ENCODE results near the gene PAPOLA. TPM values are rescaled to one million over a fixed set of nuclear protein-coding genes. Genes with fewer than 3 reads are reported as not detected.

The PAPOLA gene
- total and polyA plus RNA-seq, 4 experiments from 2014 or later, result 74.3 to 244 (median 157) TPM

GRCh38 chr14:96590190-96590864, 88.1 kb downstream of the PAPOLA start:
- H3K4me1 ChIP-seq (ENCODE audit: insufficient read depth, low read length), result peaks cover 12% of the 10 kb centered on the region
- no peak overlapping the region for H3K4me3 Mint-ChIP-seq
- DNase-seq, result no peak
- peaks cover 4 to 13% of the 10 kb centered on the region in 2 donors for H3K27me3 Mint-ChIP-seq
- CTCF ChIA-PET (ENCODE audit: partially characterized antibody), result interaction anchor here (1.2 kb wide), 1 partner anchor 17 kb away, joined by 3 read pairs; no protein-coding TSS in a partner anchor
- peaks cover 7 to 11% (median 9%) of the 10 kb centered on the region in 4 donors for H3K4me1 Mint-ChIP-seq
- no peak overlapping the region for H3K4me3 ChIP-seq (ENCODE audit: low read length in 2 of 2)
- H3K9me3 ChIP-seq (ENCODE audit: control insufficient read depth in 1 of 2, low read length in 2 of 2), result no peaks in the 10 kb centered on the region
- H3K36me3 ChIP-seq (ENCODE audit: insufficient read depth, low read length), result no peaks in the 10 kb centered on the region
- H3K36me3 Mint-ChIP-seq, result no peaks in the 10 kb centered on the region
- no peak overlapping the region for H3K27ac ChIP-seq (ENCODE audit: low read depth, low read length)
- POLR2A ChIA-PET (ENCODE audit: partially characterized antibody), result no interaction called here
- H3K27ac Mint-ChIP-seq, result no peak overlapping the region
- intact Hi-C loops (cut with micrococcal nuclease), result no loop called here
- peaks cover 0 to 3% (median 0%) of the 10 kb centered on the region in 8 donors for H3K9me3 Mint-ChIP-seq
- H3K27me3 ChIP-seq (ENCODE audit: insufficient read depth, low read length), result no peaks in the 10 kb centered on the region

DNA sequence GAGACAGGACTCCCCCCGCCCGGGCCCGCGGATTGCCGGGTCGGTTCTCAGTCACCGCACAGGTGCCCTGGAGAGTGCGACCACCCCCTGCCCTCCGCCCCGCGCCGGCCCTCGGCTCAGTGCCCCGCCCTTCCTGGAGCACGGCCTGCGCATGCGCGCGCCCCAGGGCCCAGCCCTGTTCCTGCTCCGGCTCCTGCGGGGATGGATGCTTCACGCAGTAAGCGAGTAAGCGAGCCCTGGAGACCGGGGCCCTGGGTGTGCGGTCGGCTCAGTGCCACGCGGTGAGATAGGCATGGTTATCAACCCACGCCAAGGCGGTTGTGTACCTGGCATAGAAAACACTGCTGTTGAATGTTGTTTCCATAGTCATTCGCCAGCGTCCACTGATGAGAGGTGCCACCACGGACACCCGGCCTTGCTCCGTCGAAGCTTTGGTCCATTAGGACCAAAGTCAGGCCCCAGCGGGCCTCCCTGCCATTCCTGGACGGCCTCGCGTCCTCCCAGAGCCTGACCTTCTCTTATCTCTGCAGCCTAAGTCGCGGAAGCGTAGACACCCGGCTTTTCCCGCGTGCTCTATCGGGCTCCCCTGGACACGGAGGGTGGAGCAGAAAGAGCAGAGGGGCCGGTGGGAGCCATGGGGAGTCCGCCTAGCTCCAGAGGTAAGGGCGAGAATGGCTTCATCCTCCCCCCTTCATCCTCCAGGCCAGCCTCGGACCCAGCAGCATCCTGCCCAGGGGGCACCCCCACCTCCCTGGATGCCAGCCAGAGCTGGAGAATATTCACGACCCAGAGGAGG, 90.6 kb downstream of the PAPOLA start:
- Mint-ChIP-seq H3K36me3 (no peaks in the 10 kb centered on the region), H3K27me3 (peaks cover 3 to 6% of the 10 kb centered on the region in 2 donors), H3K4me3 (peak overlapping the region; percentile 77 to 86 (median 78)), H3K4me1 (peaks cover 7 to 11% (median 9%) of the 10 kb centered on the region in 4 donors), H3K27ac (peak overlapping the region in 1 of 7 donors; percentile 35), H3K9me3 (peaks cover 0 to 2% (median 0%) of the 10 kb centered on the region in 8 donors)
- H3K4me1 ChIP-seq (ENCODE audit: insufficient read depth, low read length), result peaks cover 12% of the 10 kb centered on the region
- peak overlapping the region; percentile 33 to 70 for H3K4me3 ChIP-seq (ENCODE audit: low read length in 2 of 2)
- intact Hi-C loops (cut with micrococcal nuclease), result no loop called here
- ChIA-PET POLR2A (ENCODE audit: partially characterized antibody) (no interaction called here), CTCF (ENCODE audit: partially characterized antibody) (no interaction called here)
- no peaks in the 10 kb centered on the region for H3K9me3 ChIP-seq (ENCODE audit: control insufficient read depth in 1 of 2, low read length in 2 of 2)
- H3K36me3 ChIP-seq (ENCODE audit: insufficient read depth, low read length), result no peaks in the 10 kb centered on the region
- peak overlapping the region; percentile 20 for H3K27ac ChIP-seq (ENCODE audit: low read depth, low read length)
- H3K27me3 ChIP-seq (ENCODE audit: insufficient read depth, low read length), result no peaks in the 10 kb centered on the region
- DNase-seq, result peak; percentile 56 to 64 (median 59)

- no peaks in the 10 kb centered on the region for H3K36me3 ChIP-seq (ENCODE audit: insufficient read depth, low read length)
- no peak overlapping the region for H3K4me3 Mint-ChIP-seq
- H3K27ac Mint-ChIP-seq, result no peak overlapping the region
- no peak overlapping the region for H3K27ac ChIP-seq (ENCODE audit: low read depth, low read length)
- no peaks in the 10 kb centered on the region for H3K9me3 ChIP-seq (ENCODE audit: control insufficient read depth in 1 of 2, low read length in 2 of 2)
- peaks cover 0 to 2% of the 10 kb centered on the region in 2 donors for H3K27me3 Mint-ChIP-seq
- intact Hi-C loops (cut with micrococcal nuclease), result no loop called here
- no peaks in the 10 kb centered on the region for H3K27me3 ChIP-seq (ENCODE audit: insufficient read depth, low read length)
- ChIA-PET POLR2A (ENCODE audit: partially characterized antibody) (no interaction called here), CTCF (ENCODE audit: partially characterized antibody) (no interaction called here)
- peaks cover 7 to 11% (median 9%) of the 10 kb centered on the region in 4 donors for H3K4me1 Mint-ChIP-seq
- H3K36me3 Mint-ChIP-seq, result no peaks in the 10 kb centered on the region
- no peak overlapping the region for H3K4me3 ChIP-seq (ENCODE audit: low read length in 2 of 2)
- DNase-seq, result no peak
- H3K4me1 ChIP-seq (ENCODE audit: insufficient read depth, low read length), result peaks cover 12% of the 10 kb centered on the region
- H3K9me3 Mint-ChIP-seq, result no peaks in the 10 kb centered on the region
These were observed 92.8 kb downstream of the PAPOLA start for GRCh38 chr14:96594961-96595360.

DNA sequence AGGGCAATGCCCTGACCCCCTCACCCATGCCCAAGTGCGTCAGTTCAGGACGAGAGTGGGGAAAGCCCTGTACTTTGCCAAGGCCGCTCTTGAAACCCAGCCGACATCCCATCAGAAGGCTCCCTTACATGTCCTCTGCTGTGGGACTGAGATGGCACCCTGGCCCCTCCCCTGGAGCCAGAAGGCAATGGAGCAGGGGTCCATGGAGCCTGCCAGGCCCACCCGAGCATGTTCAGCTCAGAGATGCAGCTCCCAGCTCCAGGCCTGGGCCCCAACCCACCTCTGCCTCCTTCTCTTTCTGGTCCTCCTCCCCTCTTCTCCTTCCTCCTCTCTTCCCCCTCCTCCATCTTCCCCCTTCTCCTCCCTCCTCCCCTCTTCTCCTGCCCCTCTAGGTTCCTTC, 95.5 kb downstream of the PAPOLA start:
- Mint-ChIP-seq H3K36me3 (no peaks in the 10 kb centered on the region), H3K27ac (no peak overlapping the region), H3K27me3 (peaks cover 7 to 15% of the 10 kb centered on the region in 2 donors), H3K4me1 (peaks cover 3 to 5% (median 4%) of the 10 kb centered on the region in 4 donors), H3K4me3 (no peak overlapping the region), H3K9me3 (no peaks in the 10 kb centered on the region)
- Histone ChIP-seq H3K36me3 (ENCODE audit: insufficient read depth, low read length) (no peaks in the 10 kb centered on the region), H3K27me3 (ENCODE audit: insufficient read depth, low read length) (no peaks in the 10 kb centered on the region), H3K4me3 (ENCODE audit: low read length in 2 of 2) (no peak overlapping the region), H3K4me1 (ENCODE audit: insufficient read depth, low read length) (peaks cover 7% of the 10 kb centered on the region), H3K27ac (ENCODE audit: low read depth, low read length) (no peak overlapping the region), H3K9me3 (ENCODE audit: control insufficient read depth in 1 of 2, low read length in 2 of 2) (no peaks in the 10 kb centered on the region)
- no peak for DNase-seq
- POLR2A ChIA-PET (ENCODE audit: partially characterized antibody), result no interaction called here
- CTCF ChIA-PET (ENCODE audit: partially characterized antibody), result no interaction called here
- intact Hi-C loops (cut with micrococcal nuclease), result no loop called here

- no peak overlapping the region for H3K4me3 Mint-ChIP-seq
- POLR2A ChIA-PET (ENCODE audit: partially characterized antibody), result no interaction called here
- H3K9me3 ChIP-seq (ENCODE audit: control insufficient read depth in 1 of 2, low read length in 2 of 2), result no peaks in the 10 kb centered on the region
- intact Hi-C loops (cut with micrococcal nuclease), result no loop called here
- no peaks in the 10 kb centered on the region for H3K36me3 ChIP-seq (ENCODE audit: insufficient read depth, low read length)
- no peaks in the 10 kb centered on the region for H3K27me3 ChIP-seq (ENCODE audit: insufficient read depth, low read length)
- peaks cover 9 to 18% of the 10 kb centered on the region in 2 donors for H3K27me3 Mint-ChIP-seq
- no peak overlapping the region for H3K27ac Mint-ChIP-seq
- H3K4me3 ChIP-seq (ENCODE audit: low read length in 2 of 2), result no peak overlapping the region
- H3K27ac ChIP-seq (ENCODE audit: low read depth, low read length), result no peak overlapping the region
- H3K36me3 Mint-ChIP-seq, result no peaks in the 10 kb centered on the region
- CTCF ChIA-PET (ENCODE audit: partially characterized antibody), result no interaction called here
- no peak for DNase-seq
- no peaks in the 10 kb centered on the region for H3K9me3 Mint-ChIP-seq
- no peaks in the 10 kb centered on the region for H3K4me1 Mint-ChIP-seq
- no peaks in the 10 kb centered on the region for H3K4me1 ChIP-seq (ENCODE audit: insufficient read depth, low read length)
These were observed 96.2 kb downstream of the PAPOLA start for GRCh38 chr14:96598332-96598928.

DNA sequence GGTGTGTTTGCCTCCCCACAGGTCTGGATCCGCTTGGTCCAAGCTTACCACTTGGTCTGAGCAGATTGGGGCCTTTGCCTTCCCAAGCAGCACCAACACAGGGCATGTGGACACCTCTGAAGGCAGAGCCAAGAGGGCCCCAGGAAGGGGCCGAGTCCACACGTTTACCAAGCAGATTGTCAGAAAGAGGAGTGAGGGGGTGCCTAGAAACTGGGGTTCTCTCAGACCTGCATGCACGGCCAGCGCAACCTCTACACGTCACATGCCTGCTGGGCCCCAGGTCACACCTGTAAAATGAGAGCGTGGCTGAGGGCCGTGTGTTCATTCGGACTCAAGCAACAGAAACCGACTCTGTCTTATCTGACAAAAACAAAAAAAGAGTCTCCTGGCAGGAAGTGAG, 96.9 kb downstream of the PAPOLA start:
- POLR2A ChIA-PET (ENCODE audit: partially characterized antibody), result no interaction called here
- Histone ChIP-seq H3K36me3 (ENCODE audit: insufficient read depth, low read length) (no peaks in the 10 kb centered on the region), H3K9me3 (ENCODE audit: control insufficient read depth in 1 of 2, low read length in 2 of 2) (no peaks in the 10 kb centered on the region), H3K4me1 (ENCODE audit: insufficient read depth, low read length) (no peaks in the 10 kb centered on the region), H3K4me3 (ENCODE audit: low read length in 2 of 2) (no peak overlapping the region), H3K27me3 (ENCODE audit: insufficient read depth, low read length) (no peaks in the 10 kb centered on the region), H3K27ac (ENCODE audit: low read depth, low read length) (no peak overlapping the region)
- peaks cover 9 to 18% of the 10 kb centered on the region in 2 donors for H3K27me3 Mint-ChIP-seq
- H3K27ac Mint-ChIP-seq, result no peak overlapping the region
- no peak overlapping the region for H3K4me3 Mint-ChIP-seq
- no peak for DNase-seq
- H3K36me3 Mint-ChIP-seq, result no peaks in the 10 kb centered on the region
- no peaks in the 10 kb centered on the region for H3K9me3 Mint-ChIP-seq
- no peaks in the 10 kb centered on the region for H3K4me1 Mint-ChIP-seq
- CTCF ChIA-PET (ENCODE audit: partially characterized antibody), result no interaction called here
- intact Hi-C loops (cut with micrococcal nuclease), result no loop called here

DNA sequence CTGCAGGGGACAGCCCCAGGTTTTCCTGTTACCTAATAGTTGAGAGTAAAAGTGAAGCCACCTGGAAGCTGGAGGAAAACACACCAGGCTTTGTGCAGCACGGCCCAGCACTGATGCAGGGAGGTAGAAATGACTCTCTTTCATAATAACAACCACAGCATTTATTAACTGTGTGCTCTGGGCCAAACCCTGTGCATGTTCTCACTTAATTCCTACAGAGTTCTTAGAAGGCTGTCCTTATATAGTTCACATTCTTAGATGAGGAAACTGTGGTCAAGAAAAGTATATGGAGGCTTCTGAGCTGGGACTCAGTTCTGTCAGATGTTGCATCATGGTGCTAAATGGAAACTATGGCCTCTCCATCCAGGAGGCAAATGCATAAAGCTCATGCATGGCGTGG, 100.0 kb downstream of the PAPOLA start:
- Mint-ChIP-seq H3K36me3 (no peaks in the 10 kb centered on the region), H3K9me3 (no peaks in the 10 kb centered on the region), H3K27ac (no peak overlapping the region), H3K4me1 (no peaks in the 10 kb centered on the region), H3K4me3 (no peak overlapping the region), H3K27me3 (peaks cover 12 to 20% of the 10 kb centered on the region in 2 donors)
- intact Hi-C loops (cut with micrococcal nuclease), result no loop called here
- Histone ChIP-seq H3K27ac (ENCODE audit: low read depth, low read length) (no peak overlapping the region), H3K4me1 (ENCODE audit: insufficient read depth, low read length) (no peaks in the 10 kb centered on the region), H3K4me3 (ENCODE audit: low read length in 2 of 2) (no peak overlapping the region), H3K9me3 (ENCODE audit: control insufficient read depth in 1 of 2, low read length in 2 of 2) (no peaks in the 10 kb centered on the region), H3K36me3 (ENCODE audit: insufficient read depth, low read length) (no peaks in the 10 kb centered on the region), H3K27me3 (ENCODE audit: insufficient read depth, low read length) (no peaks in the 10 kb centered on the region)
- CTCF ChIA-PET (ENCODE audit: partially characterized antibody), result no interaction called here
- POLR2A ChIA-PET (ENCODE audit: partially characterized antibody), result no interaction called here
- no peak for DNase-seq
